ENCODE data around the gene RPL11. TPM values are rescaled to one million over a fixed set of nuclear protein-coding genes. Genes with fewer than 3 reads are reported as not detected.
"Not testable (repeated sequence)": the region's sequence is repeated elsewhere in the genome, so short reads cannot be mapped to it uniquely, and the experiment has no call there.

The RPL11 gene
- total and polyA plus RNA-seq, 2 donors from 2014 or later: 829 to 2,056 TPM

DNA sequence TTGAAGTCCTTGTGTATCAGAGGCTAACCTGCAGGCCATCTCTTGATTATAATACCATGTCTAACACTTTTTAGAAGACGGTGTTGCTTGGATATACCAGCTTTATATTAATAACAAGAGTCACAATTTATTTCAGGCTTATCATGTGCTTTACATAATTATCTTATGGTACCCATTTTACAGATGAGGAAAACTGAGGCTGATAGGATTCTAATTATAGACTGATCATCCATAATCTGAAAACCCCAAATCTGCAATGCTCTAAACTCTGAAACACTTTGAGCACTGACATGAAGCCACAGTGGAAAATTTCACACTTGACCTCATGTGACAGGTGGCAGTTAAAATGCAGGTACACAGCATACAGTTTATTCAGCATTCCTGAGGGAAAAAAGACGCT, 7.2 kb upstream of the RPL11 start:
- TF ChIP-seq CTCF (IDR thresholded peaks at IDR 0.05; ENCODE audit: borderline replicate concordance, extremely low read depth, insufficient read depth): no peak
- no peak for DNase-seq
- FAIRE-seq: no peak
- H3K9me3 ChIP-seq (ENCODE audit: control insufficient read depth in 2 of 3, insufficient read depth in 1 of 3, low read length in 3 of 3): no peaks in the 10 kb centered on the region
- no peak overlapping the region for H3K27ac ChIP-seq (ENCODE audit: low read depth in 2 of 2, low read length in 2 of 2)
- H3K4me1 ChIP-seq (ENCODE audit: control insufficient read depth in 2 of 3, insufficient read depth in 2 of 3, low read depth in 1 of 3, low read length in 3 of 3): no peaks in the 10 kb centered on the region
- intact Hi-C loops (cut with DNase I): no loop called here
- no peaks in the 10 kb centered on the region for H3K27me3 ChIP-seq (ENCODE audit: control insufficient read depth, insufficient read depth, low read length)
- H3K9ac ChIP-seq (ENCODE audit: low read length in 3 of 3): no peak overlapping the region
- no peak overlapping the region for H3K4me3 ChIP-seq (ENCODE audit: low read length in 3 of 3)
- no peaks in the 10 kb centered on the region for H3K36me3 ChIP-seq (ENCODE audit: control insufficient read depth in 2 of 3, insufficient read depth in 3 of 3, low read length in 3 of 3)

DNA sequence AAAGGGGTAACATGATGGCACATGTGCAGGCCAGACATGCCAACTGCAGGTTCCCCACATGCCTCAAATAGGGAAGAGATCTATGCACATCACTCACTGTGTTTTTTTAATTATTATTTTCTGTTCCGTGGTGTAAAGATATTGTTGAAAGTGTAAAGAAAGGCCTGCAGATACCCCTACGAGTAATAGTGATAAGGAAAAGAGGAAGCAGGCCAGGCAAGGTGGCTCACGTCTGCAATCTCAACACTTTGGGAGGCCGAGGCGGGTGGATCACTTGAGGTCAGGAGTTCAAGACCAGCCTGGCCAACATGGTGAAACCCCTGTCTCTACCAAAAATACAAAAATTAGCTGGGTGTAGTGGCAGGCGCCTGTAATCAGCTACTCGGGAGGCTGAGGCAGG, 6.4 kb upstream of the RPL11 start:
- H3K4me3 ChIP-seq (ENCODE audit: low read length in 3 of 3); DNase-seq; H3K4me1 ChIP-seq (ENCODE audit: control insufficient read depth in 2 of 3, insufficient read depth in 2 of 3, low read depth in 1 of 3, low read length in 3 of 3); H3K9ac ChIP-seq (ENCODE audit: low read length in 3 of 3); H3K36me3 ChIP-seq (ENCODE audit: control insufficient read depth in 2 of 3, insufficient read depth in 3 of 3, low read length in 3 of 3); FAIRE-seq; H3K9me3 ChIP-seq (ENCODE audit: control insufficient read depth in 2 of 3, insufficient read depth in 1 of 3, low read length in 3 of 3); H3K27me3 ChIP-seq (ENCODE audit: control insufficient read depth, insufficient read depth, low read length); H3K27ac ChIP-seq (ENCODE audit: low read depth in 2 of 2, low read length in 2 of 2); intact Hi-C loops (cut with DNase I): not testable (repeated sequence)

GRCh38 chr1:23687680-23688079, 3.9 kb upstream of the RPL11 start:
- H3K27me3 ChIP-seq (ENCODE audit: control insufficient read depth, insufficient read depth, low read length); H3K36me3 ChIP-seq (ENCODE audit: control insufficient read depth in 2 of 3, insufficient read depth in 3 of 3, low read length in 3 of 3); H3K4me1 ChIP-seq (ENCODE audit: control insufficient read depth in 2 of 3, insufficient read depth in 2 of 3, low read depth in 1 of 3, low read length in 3 of 3); H3K27ac ChIP-seq (ENCODE audit: low read depth in 2 of 2, low read length in 2 of 2); H3K4me3 ChIP-seq (ENCODE audit: low read length in 3 of 3); DNase-seq; H3K9ac ChIP-seq (ENCODE audit: low read length in 3 of 3); intact Hi-C loops (cut with DNase I); H3K9me3 ChIP-seq (ENCODE audit: control insufficient read depth in 2 of 3, insufficient read depth in 1 of 3, low read length in 3 of 3); FAIRE-seq: not testable (repeated sequence)

- H3K4me1 ChIP-seq (ENCODE audit: control insufficient read depth in 2 of 3, insufficient read depth in 2 of 3, low read depth in 1 of 3, low read length in 3 of 3); FAIRE-seq; H3K4me3 ChIP-seq (ENCODE audit: low read length in 3 of 3); DNase-seq; H3K27ac ChIP-seq (ENCODE audit: low read depth in 2 of 2, low read length in 2 of 2); H3K36me3 ChIP-seq (ENCODE audit: control insufficient read depth in 2 of 3, insufficient read depth in 3 of 3, low read length in 3 of 3); H3K9ac ChIP-seq (ENCODE audit: low read length in 3 of 3); H3K9me3 ChIP-seq (ENCODE audit: control insufficient read depth in 2 of 3, insufficient read depth in 1 of 3, low read length in 3 of 3); H3K27me3 ChIP-seq (ENCODE audit: control insufficient read depth, insufficient read depth, low read length); intact Hi-C loops (cut with DNase I): not testable (repeated sequence)
These were observed 3.3 kb upstream of the RPL11 start for GRCh38 chr1:23688281-23688680.

DNA sequence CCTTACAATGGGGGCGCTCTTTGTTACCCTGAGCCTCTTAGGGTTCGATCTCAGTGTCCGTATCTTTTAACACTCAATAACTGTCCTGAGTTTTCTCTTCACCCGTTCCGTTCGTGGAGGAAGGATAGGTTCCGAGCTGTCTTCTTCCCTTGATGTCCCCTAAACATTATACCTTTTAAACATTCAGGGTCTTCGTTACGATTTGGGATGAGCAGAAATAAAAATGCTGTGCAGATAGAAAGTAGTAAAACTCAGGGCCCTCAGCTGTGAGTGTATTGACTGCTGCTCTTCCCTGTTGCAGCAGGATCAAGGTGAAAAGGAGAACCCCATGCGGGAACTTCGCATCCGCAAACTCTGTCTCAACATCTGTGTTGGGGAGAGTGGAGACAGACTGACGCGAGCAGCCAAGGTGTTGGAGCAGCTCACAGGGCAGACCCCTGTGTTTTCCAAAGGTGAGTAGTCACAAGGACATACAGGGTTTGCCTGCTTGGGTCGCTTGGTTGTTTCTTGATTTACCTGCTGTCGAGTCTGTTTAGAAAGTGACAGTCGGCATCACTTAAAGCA, 784 bp downstream of the RPL11 start:
- Histone ChIP-seq H3K36me3 (ENCODE audit: control insufficient read depth in 2 of 3, insufficient read depth in 3 of 3, low read length in 3 of 3) (peaks cover 14 to 43% (median 25%) of the 10 kb centered on the region in 3 donors), H3K4me1 (ENCODE audit: control insufficient read depth in 2 of 3, insufficient read depth in 2 of 3, low read depth in 1 of 3, low read length in 3 of 3) (peaks cover 4 to 16% (median 14%) of the 10 kb centered on the region in 3 donors), H3K27ac (ENCODE audit: low read depth in 2 of 2, low read length in 2 of 2) (peak overlapping the region in 1 of 2 donors; percentile 88), H3K27me3 (ENCODE audit: control insufficient read depth, insufficient read depth, low read length) (no peaks in the 10 kb centered on the region), H3K4me3 (ENCODE audit: low read length in 3 of 3) (peak overlapping the region; percentile 86 to 98 (median 97)), H3K9ac (ENCODE audit: low read length in 3 of 3) (peak overlapping the region; percentile 92 to 99 (median 99)), H3K9me3 (ENCODE audit: control insufficient read depth in 2 of 3, insufficient read depth in 1 of 3, low read length in 3 of 3) (no peaks in the 10 kb centered on the region)
- no peak for TF ChIP-seq CTCF (IDR thresholded peaks at IDR 0.05; ENCODE audit: borderline replicate concordance, extremely low read depth, insufficient read depth)
- DNase-seq (peak in 1 of 5 donors; percentile 10), FAIRE-seq (no peak)
- intact Hi-C loops (cut with DNase I): no loop called here
